Fibroblast of skin of scalp (primary cell): Measurements from ENCODE around the gene THEM5. TPM values are rescaled to one million over a fixed set of nuclear protein-coding genes. Genes with fewer than 3 reads are reported as not detected.
"Not testable (repeated sequence)": the region's sequence is repeated elsewhere in the genome, so short reads cannot be mapped to it uniquely, and the experiment has no call there.

ENCODE experiments used
- DNase-seq: peaks from one replicate; pipeline ENCODE4 v3.0.0-alpha.2; 2013
- polyA plus RNA-seq, 2 experiments: library from polyadenylated mRNA; unstranded; fragments of 120-200 nt; gene quantifications; one replicate each; pipeline ENCODE4 v1.2.1, GENCODE V29; 2013; ENCODE audit not compliant: insufficient read length in 2 of 2

THEM5 gene, protein sequence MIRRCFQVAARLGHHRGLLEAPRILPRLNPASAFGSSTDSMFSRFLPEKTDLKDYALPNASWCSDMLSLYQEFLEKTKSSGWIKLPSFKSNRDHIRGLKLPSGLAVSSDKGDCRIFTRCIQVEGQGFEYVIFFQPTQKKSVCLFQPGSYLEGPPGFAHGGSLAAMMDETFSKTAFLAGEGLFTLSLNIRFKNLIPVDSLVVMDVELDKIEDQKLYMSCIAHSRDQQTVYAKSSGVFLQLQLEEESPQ
- not detected for polyA plus RNA-seq (2013, experiment 1 of 2; ENCODE audit: insufficient read length)
- polyA plus RNA-seq (2013, experiment 2 of 2; ENCODE audit: insufficient read length), result not detected

DNA sequence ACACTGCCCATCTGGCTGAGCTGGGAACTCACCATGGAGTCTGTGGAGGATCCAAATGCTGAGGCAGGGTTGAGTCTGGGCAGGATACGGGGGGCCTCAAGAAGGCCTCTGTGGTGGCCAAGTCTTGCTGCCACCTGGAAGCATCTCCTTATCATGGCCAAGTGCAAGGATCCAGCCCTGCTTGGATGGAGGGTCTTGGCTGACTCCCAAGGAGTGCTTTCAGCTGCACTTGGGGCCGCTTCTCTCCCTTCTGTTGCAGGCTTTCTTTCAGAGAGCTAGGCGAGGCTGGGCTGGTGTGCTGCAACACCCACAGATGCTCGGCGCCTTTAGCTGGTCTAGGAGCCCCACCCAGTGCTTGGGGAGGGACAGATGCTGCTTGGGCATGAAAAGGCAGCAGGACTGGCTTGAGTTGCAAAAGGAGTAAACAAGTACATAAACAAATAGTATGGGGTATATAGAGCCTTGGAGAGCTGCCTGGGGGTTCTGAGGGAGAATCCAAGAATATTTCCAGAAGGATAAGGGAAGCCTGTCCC is at the start of gene THEM5:
TSS of gene THEM5 (minus strand) at position 302 of the 533 bp plus-strand sequence. CDS start at position 155, 147 bp downstream.
- DNase-seq, result no peak

DNA sequence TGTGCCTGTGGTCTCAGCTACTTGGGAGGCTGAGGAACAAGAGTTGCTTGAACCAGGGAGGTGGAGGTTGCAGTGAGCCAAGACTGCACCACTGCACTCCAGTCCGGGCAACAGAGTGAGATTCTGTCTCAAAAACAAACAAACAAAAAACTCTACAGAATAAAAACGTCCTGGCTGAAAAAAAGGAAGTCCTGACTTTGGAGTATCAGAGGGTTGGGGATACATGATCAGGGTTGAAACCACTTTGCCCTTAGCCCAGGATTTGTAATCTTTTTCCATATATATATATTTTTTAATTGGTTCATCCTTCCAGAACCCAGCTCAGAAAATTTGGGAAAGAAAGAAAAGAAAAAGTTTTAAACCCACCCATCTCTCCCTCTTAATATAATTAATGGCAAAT is 49.3 kb upstream of the THEM5 start:
- DNase-seq, result no peak

DNA sequence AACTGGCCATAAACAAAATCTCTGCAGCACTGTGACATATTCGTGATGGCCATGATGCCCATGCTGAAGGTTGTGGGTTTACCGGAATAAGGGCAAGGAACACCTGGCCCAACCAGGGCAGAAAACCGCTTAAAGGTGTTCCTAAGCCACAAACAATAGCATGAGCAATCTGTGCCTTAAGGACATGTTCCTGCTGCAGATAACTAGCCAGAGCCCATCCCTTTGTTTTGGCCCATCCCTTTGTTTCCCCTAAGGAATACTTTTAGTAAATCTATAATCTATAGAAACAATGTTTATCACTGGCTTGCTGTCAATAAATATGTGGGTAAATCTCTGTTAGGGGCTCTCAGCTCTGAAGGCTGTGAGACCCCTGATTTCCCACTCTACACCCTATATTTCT is 47.3 kb upstream of the THEM5 start:
- DNase-seq, result not testable (repeated sequence)

DNA sequence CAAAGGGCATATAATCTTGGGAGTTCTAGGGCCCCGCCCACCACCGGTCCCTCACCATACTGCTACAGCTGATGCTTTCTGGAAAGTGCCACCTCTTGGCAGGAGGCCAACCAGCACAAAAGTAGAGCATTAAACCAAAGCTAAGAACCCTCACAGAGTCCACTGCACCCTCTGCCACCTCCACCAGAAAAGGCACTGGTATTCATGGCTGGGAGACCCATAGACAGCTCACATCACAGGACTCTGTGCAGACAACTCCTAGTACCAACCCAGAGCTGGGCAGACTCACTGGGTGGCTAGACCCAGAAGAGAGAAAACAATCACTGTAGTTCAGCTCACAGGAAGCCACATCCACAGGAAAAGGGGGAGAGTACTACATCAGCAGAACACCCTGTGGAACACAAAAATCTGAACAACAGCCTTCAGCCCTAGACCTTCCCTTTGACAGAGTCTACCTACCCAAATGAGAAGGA is 45.0 kb upstream of the THEM5 start:
- no peak for DNase-seq

- no peak for DNase-seq
These were observed 44.5 kb upstream of the THEM5 start for GRCh38 chr1:151897991-151898431.

DNA sequence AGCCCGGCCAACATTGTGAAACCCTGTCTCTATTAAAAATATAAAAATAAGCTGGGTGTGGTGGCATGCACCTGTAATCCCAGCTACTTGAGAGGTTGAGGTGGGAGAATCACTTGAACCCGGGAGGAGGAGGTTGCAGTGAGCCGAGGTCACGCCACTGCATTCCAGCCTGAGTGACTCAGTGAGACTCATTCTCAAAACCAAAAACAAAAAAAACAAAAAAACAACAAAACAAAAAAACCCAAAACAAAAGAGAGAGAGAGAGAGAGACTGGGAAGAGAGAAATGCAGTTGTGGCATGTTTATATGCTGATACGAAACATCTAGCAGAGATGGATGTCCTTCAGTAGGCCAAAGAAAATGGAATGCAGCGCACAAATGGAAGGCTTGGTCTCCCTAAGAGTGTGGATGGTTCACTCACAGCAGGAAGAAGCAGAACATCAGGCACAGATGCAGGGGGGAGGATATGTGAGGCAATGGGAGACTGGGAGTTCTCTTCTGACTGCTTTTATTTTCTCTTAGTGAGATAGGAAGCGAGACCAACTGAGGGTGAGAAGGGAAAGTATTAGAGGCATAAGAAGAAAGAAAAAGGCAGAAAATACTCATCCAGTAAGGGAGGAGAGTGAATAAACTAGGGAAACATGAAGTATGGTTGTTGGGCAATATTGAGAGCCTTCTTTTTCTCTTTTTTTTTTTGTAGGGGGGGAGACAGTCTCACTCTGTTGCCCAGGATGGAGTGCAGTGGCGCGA is 39.8 kb upstream of the THEM5 start:
- no peak for DNase-seq

- DNase-seq, result peak; percentile 55
These were observed 38.7 kb upstream of the THEM5 start for GRCh38 chr1:151892190-151892589.

DNA sequence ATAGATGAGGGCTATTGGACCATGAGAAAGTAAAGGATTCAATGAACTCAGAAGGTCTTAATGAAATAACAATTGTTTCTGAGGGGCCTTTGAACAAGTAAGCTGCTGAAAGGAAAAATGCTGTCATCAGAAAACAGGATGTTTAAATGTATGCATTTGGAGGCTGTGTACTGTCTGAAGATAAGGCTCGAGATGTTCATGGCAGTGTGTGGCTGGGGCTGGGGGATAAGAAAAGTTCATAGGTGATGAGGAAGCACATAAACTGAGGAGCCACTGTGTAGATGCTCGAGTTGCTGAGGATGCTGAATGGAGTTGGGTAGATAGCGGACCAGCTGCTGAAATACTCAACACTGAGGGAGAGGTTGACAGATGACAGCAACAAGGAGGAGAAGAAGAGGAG is 38.0 kb upstream of the THEM5 start:
- DNase-seq, result no peak

DNA sequence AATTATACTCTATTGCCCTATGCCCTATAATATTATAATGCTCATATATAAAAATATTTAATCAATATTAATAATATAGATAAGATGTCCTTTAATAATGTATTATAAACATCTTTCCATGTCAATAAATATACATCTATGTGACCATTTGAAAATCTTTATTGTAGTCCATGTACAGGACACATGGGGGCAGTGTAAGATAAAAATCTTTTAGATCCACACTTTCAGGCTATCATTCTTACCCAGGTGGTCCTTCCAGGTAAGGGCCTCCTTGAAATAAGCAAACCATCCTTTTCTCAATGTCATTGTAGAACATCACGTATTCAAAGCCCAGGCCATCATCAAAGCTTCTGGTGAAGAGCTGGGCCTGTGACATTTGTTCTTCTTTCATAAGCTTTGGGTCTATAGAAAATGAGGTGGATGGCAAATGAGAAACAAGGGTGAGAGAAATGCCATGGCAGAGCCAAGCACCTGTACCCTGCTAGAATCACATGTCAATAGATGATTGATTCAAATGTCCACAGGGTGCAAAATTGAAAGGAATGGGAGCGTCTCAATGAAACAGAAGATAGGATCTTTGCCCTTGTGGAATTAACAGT is 35.6 kb upstream of the THEM5 start:
- no peak for DNase-seq

DNA sequence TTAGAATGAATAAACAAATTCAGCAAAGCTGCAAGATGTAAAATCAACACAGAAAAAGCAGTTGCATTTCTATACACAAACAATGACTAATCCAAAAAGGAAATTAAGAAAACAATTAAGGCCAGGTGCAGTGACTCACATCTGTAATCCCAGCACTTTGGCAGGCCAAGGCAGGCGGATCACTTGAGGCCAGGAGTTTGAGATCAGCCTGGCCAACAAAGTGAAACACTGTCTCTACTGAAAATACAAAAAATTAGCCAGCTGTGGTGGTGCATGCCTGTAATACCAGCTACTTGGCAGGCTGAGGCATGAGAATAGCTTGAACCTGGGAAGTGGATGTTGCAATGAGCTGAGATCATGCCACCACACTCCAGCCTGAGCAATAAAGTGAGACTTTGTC is 33.5 kb upstream of the THEM5 start:
- peak; percentile 45 for DNase-seq

- no peak for DNase-seq
These were observed 32.0 kb upstream of the THEM5 start for GRCh38 chr1:151885479-151885878.

- not testable (repeated sequence) for DNase-seq
These were observed 31.4 kb upstream of the THEM5 start for GRCh38 chr1:151884879-151885278.

DNA sequence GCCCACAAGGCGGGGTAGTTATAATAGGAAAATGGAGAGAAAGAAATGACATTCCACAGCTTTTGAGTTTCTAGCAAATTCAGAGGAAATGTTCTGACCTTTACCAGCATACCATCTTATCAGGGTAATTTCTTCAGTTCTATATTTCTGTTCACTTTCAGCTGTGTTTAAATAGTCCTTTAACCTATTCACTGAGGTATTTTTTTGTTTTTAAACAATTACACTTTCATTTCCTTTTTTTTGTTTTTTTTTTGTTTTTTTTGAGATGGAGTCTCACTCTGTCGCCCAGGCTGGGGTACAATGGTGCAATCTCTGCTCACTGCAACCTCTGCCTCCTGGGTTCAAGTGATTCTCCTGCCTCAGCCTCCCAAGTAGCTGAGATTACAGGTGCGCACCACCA is 30.9 kb upstream of the THEM5 start:
- DNase-seq, result not testable (repeated sequence)

DNA sequence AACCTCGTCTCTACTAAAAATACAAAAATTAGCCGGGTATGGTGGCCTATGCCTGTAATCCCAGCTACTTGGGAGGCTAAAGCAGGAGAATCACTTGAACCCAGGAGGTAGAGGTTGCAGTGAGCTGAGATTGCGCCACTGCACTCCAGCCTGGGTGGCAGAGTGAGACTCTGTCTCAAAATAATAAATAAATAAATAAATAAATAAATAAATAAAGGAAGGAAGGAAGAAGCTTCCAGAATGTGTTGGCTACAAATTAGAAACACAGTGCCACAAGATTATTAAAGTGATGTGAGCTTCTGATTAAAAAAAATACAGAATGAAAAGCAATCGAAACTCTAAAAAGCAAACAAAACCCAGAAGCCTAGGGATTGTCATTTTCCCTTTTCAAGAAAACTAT is 30.4 kb upstream of the THEM5 start:
- DNase-seq, result not testable (repeated sequence)

- not testable (repeated sequence) for DNase-seq
These were observed 29.4 kb upstream of the THEM5 start for GRCh38 chr1:151882918-151883317.

- no peak for DNase-seq
These were observed 29.0 kb upstream of the THEM5 start for GRCh38 chr1:151882466-151882865.

DNA sequence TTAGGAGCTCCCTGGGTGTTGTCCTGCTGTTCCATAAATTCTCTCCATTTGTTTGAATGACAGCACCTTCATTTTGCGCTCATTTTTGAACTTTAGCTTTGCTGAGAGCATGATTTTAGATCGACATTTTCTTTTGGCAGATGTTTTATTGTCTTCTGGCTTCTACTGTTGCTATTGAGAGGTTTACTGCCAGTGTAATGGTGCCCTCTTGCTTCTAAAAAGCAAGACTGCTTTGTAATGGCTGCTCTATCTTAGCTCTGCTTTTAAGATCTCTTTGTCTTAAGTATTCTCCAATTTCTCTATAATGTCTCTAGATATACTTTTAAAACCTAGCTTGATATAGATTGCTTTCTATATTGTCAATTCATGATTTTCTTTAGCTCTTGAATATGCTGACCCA is 28.0 kb upstream of the THEM5 start:
- no peak for DNase-seq

GRCh38 chr1:151875419-151876097 is 22.0 kb upstream of the THEM5 start:
- no peak for DNase-seq

GRCh38 chr1:151872776-151873175 is 19.3 kb upstream of the THEM5 start:
- DNase-seq, result not testable (repeated sequence)

DNA sequence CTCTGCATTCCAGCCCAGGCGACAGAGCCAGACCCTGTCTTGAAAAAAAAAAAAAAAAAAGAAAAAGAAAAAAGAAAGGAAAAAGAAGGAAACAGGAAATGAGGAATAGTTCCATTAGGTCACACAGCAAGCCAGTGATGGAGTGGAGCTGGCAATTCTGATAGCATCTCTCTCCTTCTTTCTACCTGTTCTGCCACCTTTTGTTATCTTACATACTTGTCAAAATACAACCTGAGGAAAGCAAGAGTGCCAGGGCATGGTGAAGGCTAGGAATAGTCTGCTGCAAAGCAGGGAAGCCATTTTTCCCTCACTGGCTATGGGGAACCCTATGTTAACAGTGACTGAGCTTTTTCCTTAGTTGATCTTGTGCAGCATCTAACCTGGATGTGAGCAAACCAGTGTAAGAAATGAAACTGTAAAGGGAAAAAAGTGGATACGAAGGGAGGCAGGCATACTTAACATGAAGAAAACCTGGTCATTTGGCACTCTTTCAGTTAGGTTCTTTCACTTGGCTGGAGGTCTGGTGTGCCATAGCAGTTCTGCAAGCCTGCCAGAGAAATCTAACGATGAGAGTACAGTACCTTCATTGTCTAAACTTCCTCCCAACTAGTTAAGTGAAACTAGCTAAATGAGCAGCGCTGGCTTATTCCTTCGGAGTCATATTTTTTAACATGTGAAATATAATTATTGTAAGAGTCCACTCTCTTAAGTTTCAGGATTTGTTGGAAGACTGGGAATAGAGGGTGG is 17.9 kb upstream of the THEM5 start:
- DNase-seq, result no peak

DNA sequence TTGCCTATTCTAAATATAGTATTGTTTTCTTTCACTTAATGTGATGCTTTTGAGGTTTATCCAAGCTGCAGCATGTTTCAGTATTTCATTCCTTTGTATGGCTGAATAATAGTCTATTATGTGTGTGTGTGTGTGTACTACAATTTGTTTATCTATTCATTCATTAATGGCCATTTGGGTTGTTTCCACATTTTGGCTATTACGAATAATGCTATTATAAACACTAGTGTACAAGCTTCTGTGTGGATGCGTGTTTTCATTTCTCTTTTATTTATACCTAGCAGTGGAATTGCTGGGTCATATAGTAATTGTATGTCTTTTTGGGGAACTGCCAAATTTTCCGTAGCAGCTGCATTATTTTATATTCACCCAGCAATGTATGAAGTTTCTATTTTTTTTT is 15.0 kb upstream of the THEM5 start:
- no peak for DNase-seq
